PC-3 (cell line): ENCODE data around the gene IRGC. TPM values are rescaled to one million over a fixed set of nuclear protein-coding genes. Genes with fewer than 3 reads are reported as not detected.

Experiments used
- ATAC-seq: fragments of 200-7000 bp; cut with Tn5 transposase; 2 replicates; pipeline ENCODE4 v1.9.1; 2020; ENCODE audit warnings: mild to moderate bottlenecking, moderate library complexity
- BruUV-seq: library from RNA; stranded (reverse); fragments of 400-500 nt; replicated peaks from 2 replicates; lab custom pipeline; 2021; lab: Mats Ljungman, UMichigan
- CTCF ChIA-PET: fragments of 300-600 bp; sonication (Branson Sonifier 250); formaldehyde crosslinking; loops from one replicate; lab custom pipeline; 2022; ENCODE audit warnings: antibody characterized with exemption; lab: Charles Lee
- POLR2A ChIA-PET: fragments of 300-600 bp; sonication (Branson Sonifier 250); formaldehyde crosslinking; loops from one replicate; lab custom pipeline; 2022; ENCODE audit warnings: antibody characterized with exemption; ENCODE audit not compliant: unreplicated experiment; lab: Charles Lee
- DNase-seq: peaks from one replicate; pipeline ENCODE4 v3.0.0-alpha.2; 2015
- H2AFZ ChIP-seq: fragments of 300-600 bp; sonication (generic); 2 replicates; pipeline ENCODE4 v1.6.0; 2016; ENCODE audit warnings: antibody characterized with exemption, low read length
- H3F3A ChIP-seq: fragments of 300-600 bp; sonication (generic); one replicate; pipeline ENCODE4 v1.6.0; 2017; ENCODE audit warnings: antibody characterized with exemption, low read length, control low read depth, mild to moderate bottlenecking; ENCODE audit not compliant: unreplicated experiment
- H3K27ac ChIP-seq: fragments of 300-600 bp; sonication (generic); 2 replicates; pipeline ENCODE4 v1.5.1; 2016; ENCODE audit warnings: mild to moderate bottlenecking, low read length
- H3K27me3 ChIP-seq: fragments of 300-600 bp; sonication (generic); 2 replicates; pipeline ENCODE4 v1.6.1; 2016; ENCODE audit warnings: low read length, mixed read lengths
- H3K36me3 ChIP-seq: fragments of 300-600 bp; sonication (generic); 2 replicates; pipeline ENCODE4 v1.6.1; 2016; ENCODE audit warnings: low read depth, mixed run types, low read length, mixed read lengths
- H3K4me1 ChIP-seq: fragments of 300-600 bp; sonication (generic); 2 replicates; pipeline ENCODE4 v1.5.1; 2016; ENCODE audit warnings: low read length; ENCODE audit not compliant: insufficient read depth
- H3K4me2 ChIP-seq: fragments of 300-600 bp; sonication (generic); 2 replicates; pipeline ENCODE4 v1.6.0; 2016; ENCODE audit warnings: low read length
- H3K4me3 ChIP-seq: fragments of 300-600 bp; sonication (generic); 2 replicates; pipeline ENCODE4 v1.5.1; 2016; ENCODE audit warnings: mild to moderate bottlenecking, low read length, mixed read lengths
- H3K79me2 ChIP-seq: fragments of 300-600 bp; sonication (generic); 2 replicates; pipeline ENCODE4 v1.6.1; 2017; ENCODE audit warnings: low read length, mixed read lengths
- H3K9ac ChIP-seq: fragments of 300-600 bp; sonication (generic); 2 replicates; pipeline ENCODE4 v1.6.0; 2016; ENCODE audit warnings: mild to moderate bottlenecking, low read length
- H3K9me2 ChIP-seq: fragments of 300-600 bp; sonication (generic); replicated peaks from 2 replicates; pipeline ENCODE4 v1.6.1; 2016; ENCODE audit warnings: mixed run types, low read length, mixed read lengths
- H3K9me3 ChIP-seq: fragments of 300-600 bp; sonication (generic); 2 replicates; pipeline ENCODE4 v1.6.1; 2016; ENCODE audit warnings: low read length, mixed read lengths
- H4K20me1 ChIP-seq: fragments of 300-600 bp; sonication (generic); 2 replicates; pipeline ENCODE4 v1.6.1; 2016; ENCODE audit warnings: low read length, mixed read lengths
- EZH2 ChIP-seq: fragments of 300-600 bp; sonication (generic); IDR thresholded peaks from one replicate; pipeline ENCODE4 v1.6.1; 2017; ENCODE audit warnings: antibody characterized with exemption, mild to moderate bottlenecking, low read length; ENCODE audit not compliant: unreplicated experiment
- EZH2phosphoT487 ChIP-seq: fragments of 300-600 bp; sonication (generic); IDR thresholded peaks from 2 replicates; pipeline ENCODE4 v1.6.1; 2018; ENCODE audit warnings: mild to moderate bottlenecking, antibody characterized with exemption, low read length, borderline replicate concordance
- intact Hi-C: fragments of 100-400 bp; cut with micrococcal nuclease; formaldehyde crosslinking; loops from 2 replicates; pipeline ENCODE4 v1.9.0; 2023
- total RNA-seq: library from RNA; depleted of rRNA; stranded (reverse); fragments of >200 nt; gene quantifications from 2 replicates; pipeline ENCODE4 v1.2.3, GENCODE V29; 2014
- TF ChIP-seq, protein P1 (sequence below): fragments of 300-600 bp; sonication (generic); conservative IDR thresholded peaks from 2 replicates; pipeline ENCODE4 v1.5.1; 2017; ENCODE audit warnings: antibody characterized with exemption, low read depth, mild to moderate bottlenecking, low read length

The IRGC gene
- total RNA-seq, 1 experiment from 2014 or later = not detected

DNA sequence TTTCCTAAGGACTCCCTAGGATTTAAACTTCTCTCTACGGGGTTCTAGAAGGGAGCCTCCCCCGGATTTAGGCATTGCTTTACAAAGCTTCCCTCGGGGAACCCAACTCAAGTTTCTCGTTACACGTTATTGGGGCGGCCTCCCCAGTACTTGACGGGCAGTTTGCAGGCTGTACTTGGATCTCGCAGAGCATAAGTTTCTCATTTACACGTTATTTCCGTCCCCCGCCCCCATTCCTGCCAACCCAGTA lies 38.3 kb downstream of the IRGC start:
- BruUV-seq = no TSS peak
- H3K27me3 ChIP-seq = no peaks in the 10 kb centered on the region
- no peaks in the 10 kb centered on the region for H4K20me1 ChIP-seq
- intact Hi-C loops = no loop called here
- H3K79me2 ChIP-seq = peaks cover 41% of the 10 kb centered on the region
- peak overlapping the region; percentile 96 for H3K4me3 ChIP-seq
- 0 out of 2 replicates have a peak, but pooled peaks cover 11% of the 10 kb centered on the region for H3K36me3 ChIP-seq
- no peak for ATAC-seq
- H3K9me3 ChIP-seq = no peaks in the 10 kb centered on the region
- ChIA-PET POLR2A (interaction anchor here (1.4 kb wide), 1 partner anchor 86 kb away, joined by 5 read pairs; no protein-coding TSS in a partner anchor), CTCF (interaction anchor here (0.5 to 0.9 kb wide), 3 partner anchors 84 to 91 kb away, joined by 3 to 4 read pairs (median 4); partner anchors contain the start of gene PLAUR)
- peak overlapping the region; percentile 94 for H3K9ac ChIP-seq
- H3K27ac ChIP-seq = peak overlapping the region; percentile 99
- TF ChIP-seq, protein P1, sequence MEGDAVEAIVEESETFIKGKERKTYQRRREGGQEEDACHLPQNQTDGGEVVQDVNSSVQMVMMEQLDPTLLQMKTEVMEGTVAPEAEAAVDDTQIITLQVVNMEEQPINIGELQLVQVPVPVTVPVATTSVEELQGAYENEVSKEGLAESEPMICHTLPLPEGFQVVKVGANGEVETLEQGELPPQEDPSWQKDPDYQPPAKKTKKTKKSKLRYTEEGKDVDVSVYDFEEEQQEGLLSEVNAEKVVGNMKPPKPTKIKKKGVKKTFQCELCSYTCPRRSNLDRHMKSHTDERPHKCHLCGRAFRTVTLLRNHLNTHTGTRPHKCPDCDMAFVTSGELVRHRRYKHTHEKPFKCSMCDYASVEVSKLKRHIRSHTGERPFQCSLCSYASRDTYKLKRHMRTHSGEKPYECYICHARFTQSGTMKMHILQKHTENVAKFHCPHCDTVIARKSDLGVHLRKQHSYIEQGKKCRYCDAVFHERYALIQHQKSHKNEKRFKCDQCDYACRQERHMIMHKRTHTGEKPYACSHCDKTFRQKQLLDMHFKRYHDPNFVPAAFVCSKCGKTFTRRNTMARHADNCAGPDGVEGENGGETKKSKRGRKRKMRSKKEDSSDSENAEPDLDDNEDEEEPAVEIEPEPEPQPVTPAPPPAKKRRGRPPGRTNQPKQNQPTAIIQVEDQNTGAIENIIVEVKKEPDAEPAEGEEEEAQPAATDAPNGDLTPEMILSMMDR = no peak
- TF ChIP-seq EZH2phosphoT487 (no peak), EZH2 (no peak)
- H3F3A ChIP-seq = peaks cover 3% of the 10 kb centered on the region
- peak overlapping the region; percentile 71 for H2AFZ ChIP-seq
- peak overlapping the region; percentile 94 for H3K4me2 ChIP-seq
- H3K4me1 ChIP-seq = peaks cover 61% of the 10 kb centered on the region
- DNase-seq = no peak
- H3K9me2 ChIP-seq = no peaks in the 10 kb centered on the region

DNA sequence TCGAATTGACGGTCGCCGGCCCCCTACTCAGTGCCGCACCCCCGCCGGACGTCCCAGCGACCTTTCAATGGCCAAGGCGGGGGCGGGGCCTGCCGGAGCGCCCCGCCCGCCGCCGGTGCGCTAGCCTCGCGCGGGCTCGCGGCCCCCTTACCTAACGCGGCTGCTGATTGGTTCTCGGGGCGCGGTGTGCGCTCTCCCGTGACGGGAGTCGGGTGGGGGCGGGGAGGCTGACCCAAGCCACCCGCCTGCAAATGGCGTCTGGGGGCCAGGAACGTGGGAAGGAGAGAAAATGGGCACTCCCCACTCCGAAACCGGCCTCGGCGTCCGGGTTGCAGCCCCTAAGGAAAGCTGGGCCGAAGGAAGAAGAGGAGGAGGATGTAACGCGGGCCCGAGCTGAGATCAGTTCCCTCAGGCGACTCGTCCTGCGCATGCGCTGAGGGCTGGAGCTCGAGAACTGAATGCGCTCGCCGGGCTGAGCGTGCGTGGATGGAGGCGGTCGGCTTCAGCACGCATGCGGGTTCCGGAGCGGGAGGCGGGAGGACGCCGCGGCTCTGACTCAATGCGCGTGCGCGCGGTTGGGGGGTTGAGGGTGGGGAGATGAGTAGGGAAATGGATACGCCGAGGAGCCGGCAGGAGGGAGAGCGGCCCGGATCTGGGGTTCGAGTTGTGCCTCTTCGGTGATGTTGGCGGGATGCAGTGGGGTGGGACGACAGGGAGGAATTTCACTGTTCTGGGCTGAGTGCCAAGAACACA lies 38.8 kb downstream of the IRGC start, which contains the start of gene SMG9:
SMG9 (minus strand) TSS at position 460 of the 753 bp plus-strand sequence. CDS start 4,221 bp downstream, outside the sequence.
- TF ChIP-seq, protein P1 = no peak
- no peak for TF ChIP-seq EZH2
- TF ChIP-seq EZH2phosphoT487 = no peak; the same call in 1 of the 2 replicates
- H3K9me3 ChIP-seq = no peaks in the 10 kb centered on the region
- H2AFZ ChIP-seq = peak within 1 kb of the TSS; percentile 71
- H3K4me2 ChIP-seq = peak within 1 kb of the TSS; percentile 94
- H3K79me2 ChIP-seq = peaks cover 41% of the 10 kb centered on the region
- BruUV-seq = no TSS peak
- H3K9me2 ChIP-seq = no peaks in the 10 kb centered on the region
- H3K9ac ChIP-seq = peak within 1 kb of the TSS; percentile 94
- no peaks in the 10 kb centered on the region for H4K20me1 ChIP-seq
- peak within 1 kb of the TSS; percentile 99 for H3K27ac ChIP-seq
- POLR2A ChIA-PET = interaction anchor here (0.7 to 1.4 kb wide), 2 partner anchors 30 to 86 kb away, joined by 3 to 5 read pairs; no protein-coding TSS in a partner anchor
- peak within 1 kb of the TSS; percentile 96 for H3K4me3 ChIP-seq
- CTCF ChIA-PET = interaction anchor here (0.5 to 0.9 kb wide), 3 partner anchors 85 to 291 kb away, joined by 3 to 12 read pairs (median 4); partner anchors contain the start of gene PLAUR
- no peaks in the 10 kb centered on the region for H3K27me3 ChIP-seq
- peak; percentile 64 for ATAC-seq
- DNase-seq = peak; percentile 95
- H3K4me1 ChIP-seq = peaks cover 66% of the 10 kb centered on the region
- 0 out of 2 replicates have a peak, but pooled peaks cover 9% of the 10 kb centered on the region for H3K36me3 ChIP-seq
- intact Hi-C loops = no loop called here
- H3F3A ChIP-seq = peaks cover 3% of the 10 kb centered on the region
